HTERT RPE-1 (cell line): Measurements from ENCODE around the gene RAB44.

Source experiments
- in situ Hi-C: fragments of 300-500 bp; cut with MboI; formaldehyde crosslinking; loops from 4 replicates; pipeline ENCODE4 v1.14.3; 2020; ENCODE audit warnings: low sequenced_read_pairs

RAB44 gene

DNA sequence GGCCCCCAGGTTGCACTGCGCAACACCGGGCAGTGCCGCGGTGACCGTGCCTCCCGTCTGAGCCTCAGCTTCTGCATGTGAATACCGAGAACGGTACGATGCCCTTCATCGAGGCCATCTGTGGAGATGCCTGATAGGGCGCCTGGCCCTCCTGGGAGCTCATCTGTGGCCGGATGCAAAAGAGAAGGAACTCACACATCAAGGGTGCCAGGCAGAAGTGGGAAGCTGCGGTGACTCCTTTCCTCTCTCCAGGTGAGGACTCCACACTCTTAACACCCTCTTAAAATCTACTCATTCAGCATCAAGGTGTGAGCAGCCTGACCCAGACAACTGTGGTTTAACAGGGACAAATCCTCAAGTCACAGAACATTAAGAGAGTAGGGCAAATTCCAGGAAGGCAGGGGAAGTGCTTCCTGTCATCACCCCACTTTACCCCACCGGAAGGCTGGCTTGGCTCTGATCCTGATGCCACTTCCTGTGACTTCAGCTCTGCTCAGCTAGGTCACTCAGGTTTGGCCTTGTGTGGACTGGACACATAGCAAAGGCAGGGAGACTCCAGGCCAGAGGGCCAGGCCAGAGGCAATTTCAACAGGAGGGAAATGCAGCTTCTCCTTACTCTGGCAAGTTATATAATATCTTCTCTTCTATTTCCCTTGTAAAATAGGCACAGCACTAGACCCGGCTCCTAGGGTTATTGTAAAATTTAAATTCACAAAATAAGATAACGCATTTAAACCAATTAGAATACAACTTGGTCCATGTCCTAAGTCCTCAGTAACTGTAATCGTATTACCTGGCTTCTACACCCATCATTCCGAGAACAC, 72.3 kb downstream of the RAB44 start:
- in situ Hi-C loops: no loop called here

DNA sequence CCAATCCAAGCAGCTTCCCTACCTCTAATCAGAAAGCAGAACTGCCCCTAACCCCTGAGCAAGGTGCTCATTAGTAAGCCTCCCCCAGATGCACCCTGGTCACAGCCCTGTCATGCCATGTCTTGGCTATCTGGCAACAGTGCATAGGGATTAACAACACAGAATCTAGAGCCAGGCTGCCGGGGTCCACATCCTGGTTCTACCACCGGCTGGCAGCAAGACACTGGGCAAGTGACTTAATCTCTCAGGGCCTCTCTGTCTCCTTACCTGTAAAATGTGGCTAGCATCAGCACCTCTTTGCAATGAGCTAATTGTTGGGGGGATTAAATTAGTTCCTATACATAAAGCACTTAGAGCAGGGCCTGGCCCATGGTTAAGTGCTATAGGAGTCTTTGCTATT, 73.5 kb downstream of the RAB44 start:
- in situ Hi-C loops: no loop called here

DNA sequence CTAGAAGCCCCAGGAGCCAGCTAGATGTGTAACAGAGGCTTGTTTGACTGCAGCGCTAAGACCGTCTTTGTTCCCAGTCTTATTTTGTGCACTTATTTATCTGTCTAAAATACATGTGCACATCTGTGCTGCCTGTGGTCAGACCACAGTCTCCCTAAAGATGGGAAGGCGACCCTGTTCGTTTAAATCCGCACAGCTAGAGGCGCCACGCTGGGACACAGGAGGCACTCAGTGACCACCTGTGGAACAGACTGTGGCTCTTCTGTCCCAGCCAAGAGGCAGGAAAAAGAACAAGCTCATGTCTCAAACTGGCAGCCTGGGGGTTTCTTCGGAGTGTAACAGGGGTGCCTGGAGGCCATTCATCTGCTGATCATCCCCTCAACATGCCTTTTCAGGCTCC, 74.8 kb downstream of the RAB44 start:
- in situ Hi-C loops: no loop called here

DNA sequence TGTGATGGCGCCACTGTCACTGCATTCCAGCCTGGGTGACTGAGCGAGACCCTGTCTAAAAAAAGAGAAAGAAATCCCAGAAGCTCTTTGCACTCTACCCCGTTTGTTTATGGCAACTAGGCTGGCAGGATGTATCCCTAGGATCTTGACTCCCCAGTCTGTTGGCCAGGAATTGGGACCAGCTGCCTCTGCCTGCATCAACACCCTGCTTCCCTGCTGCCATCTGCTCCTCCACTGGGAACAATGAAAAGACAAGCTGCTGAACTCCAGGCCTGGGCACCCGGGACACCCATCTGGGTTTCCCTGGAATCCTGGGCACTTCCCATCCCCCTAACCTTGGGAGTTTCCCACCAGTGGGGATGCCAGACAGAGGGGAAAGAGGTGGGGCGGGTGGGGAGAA, 76.7 kb downstream of the RAB44 start:
- in situ Hi-C loops: no loop called here

DNA sequence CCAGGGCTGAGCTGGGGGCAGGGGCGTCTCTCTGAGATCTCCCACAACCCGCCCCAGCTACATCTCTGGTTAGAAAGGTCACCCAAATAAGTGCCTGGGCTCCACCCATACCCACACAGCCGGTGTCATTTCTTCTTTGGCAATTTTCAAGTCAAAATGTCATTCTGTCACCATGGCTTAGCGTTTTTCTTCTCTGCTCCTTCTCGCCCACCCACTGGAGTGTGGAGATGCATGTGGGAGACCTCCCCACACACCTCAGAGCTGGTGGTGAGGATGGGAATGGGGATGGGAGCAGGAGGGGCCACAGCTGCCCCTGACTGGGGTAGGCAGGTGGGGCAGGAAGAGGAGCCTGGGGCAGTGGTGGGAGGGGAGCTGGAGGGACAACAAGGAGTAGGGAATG, 78.5 kb downstream of the RAB44 start:
- in situ Hi-C loops: no loop called here

DNA sequence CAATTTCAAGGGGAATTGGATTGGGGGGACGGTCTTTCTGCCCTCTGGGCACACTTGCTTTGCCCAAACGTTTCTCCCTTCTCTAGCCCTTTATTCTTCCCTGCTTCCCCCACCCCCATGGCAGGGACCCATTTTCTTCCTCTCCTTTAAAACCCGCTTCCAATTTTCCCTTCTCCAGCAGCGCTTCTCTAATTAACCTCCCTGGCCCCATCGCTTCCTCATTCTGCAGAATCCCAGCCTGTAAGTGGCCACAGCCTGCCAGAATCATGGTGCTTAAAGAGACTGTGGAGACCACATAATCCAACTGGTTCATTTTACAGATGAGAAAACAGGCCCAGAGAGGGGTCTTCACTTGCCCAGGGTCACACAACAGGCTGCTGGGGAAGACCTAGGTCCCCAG, 80.2 kb downstream of the RAB44 start:
- in situ Hi-C loops: no loop called here

DNA sequence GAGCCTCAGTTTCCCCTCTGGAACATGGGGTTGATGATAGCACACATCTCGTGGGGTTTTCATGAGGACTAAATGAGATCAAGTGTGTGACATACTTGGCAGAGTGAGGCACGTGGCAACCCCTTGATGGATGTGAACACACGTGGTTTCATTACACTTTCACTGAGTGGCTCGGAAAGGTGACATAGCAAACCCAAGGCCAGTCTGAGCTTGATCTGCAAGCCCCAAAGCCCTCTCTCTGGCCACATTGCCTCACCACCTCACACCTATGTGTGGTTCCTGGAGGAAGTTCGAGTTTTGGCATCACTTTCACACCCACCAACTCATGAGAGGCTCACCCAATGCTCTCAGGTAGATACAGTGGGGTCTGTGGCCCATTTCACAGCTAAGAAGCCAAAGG, 81.6 kb downstream of the RAB44 start:
- in situ Hi-C loops: no loop called here

DNA sequence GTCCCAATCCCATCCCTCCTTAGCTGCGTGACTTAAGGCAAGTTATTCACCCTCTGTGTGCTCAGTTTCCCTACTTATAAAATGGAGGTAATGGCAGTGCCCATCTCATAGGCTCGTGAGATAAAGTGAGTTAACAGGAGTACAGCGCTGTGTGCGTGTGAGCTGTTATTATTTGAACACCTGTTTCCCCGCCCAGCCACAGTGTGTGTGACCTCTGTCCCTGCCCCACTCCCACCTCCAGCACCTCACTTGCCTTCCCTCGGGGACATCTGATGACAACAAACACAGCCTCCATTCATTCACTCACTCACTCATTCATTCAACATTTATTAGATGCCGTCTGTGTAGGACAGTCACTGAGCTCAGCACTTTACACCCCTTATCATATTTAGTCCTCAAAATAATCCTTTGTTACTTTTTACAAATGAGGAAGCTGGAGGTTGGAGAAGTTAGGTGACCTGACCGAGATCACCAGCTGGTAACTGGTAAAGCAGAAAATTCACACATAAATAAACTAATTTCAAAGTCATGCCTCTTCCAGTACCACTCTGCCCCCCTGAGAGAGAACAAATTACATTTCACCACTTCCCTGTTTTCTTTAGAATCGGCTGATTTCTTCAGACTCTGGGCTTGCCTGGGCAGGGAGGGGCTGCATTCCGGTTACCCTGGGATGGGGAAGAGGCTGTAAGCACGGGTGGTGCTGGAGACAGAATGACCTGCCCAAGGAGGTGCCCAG, 83.0 kb downstream of the RAB44 start:
- in situ Hi-C loops: no loop called here

DNA sequence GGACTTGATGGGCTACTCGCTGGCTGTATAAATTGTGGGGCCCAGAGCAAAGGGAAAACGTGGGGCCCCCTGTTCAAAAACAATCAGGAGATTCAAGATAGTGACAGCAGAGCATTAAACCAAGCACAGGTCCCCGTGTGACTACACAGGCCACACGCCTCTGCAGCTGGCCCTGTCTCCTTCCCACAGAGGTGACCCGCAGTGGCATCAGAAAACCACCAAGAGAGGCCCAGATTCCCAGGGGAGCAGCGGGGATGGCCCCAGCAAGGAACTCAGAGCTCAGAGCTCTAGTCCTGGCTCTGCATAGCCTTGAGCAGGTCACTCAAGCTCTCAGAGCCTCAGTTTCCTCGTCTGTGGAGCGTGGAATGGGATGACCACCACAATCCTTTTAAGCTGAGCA, 84.0 kb downstream of the RAB44 start:
- in situ Hi-C loops: no loop called here
